HepG2 (cell line): Measurements from ENCODE around the gene IL3. TPM values are rescaled to one million over a fixed set of nuclear protein-coding genes. Genes with fewer than 3 reads are reported as not detected.

Source experiments
- ATAC-seq: fragments of 200-7000 bp; cut with Tn5 transposase; 3 replicates; pipeline ENCODE4 v1.9.1; 2020; ENCODE audit warnings: mild to moderate bottlenecking, moderate library complexity
- BruUV-seq: library from RNA; stranded (reverse); fragments of 400-500 nt; replicated peaks from 2 replicates; lab custom pipeline; 2021; lab: Mats Ljungman, UMichigan
- CTCF ChIA-PET: fragments of 300-600 bp; formaldehyde crosslinking; extraction: SDS; loops from one replicate; lab custom pipeline; 2021; ENCODE audit warnings: low total read pairs, inconsistent platforms, low intra/inter-chr PET ratio; lab: Yijun Ruan, JAX
- POLR2A ChIA-PET: fragments of 350-600 bp; sonication (Branson Sonifier 250); formaldehyde crosslinking; loops from one replicate; lab custom pipeline; 2020; ENCODE audit warnings: antibody characterized with exemption, inconsistent platforms; lab: Yijun Ruan, JAX
- DNase-seq: peaks from one replicate; pipeline ENCODE4 v3.0.0-alpha.2; 2015; ENCODE audit warnings: low spot score
- FAIRE-seq: peaks from 3 replicates; lab custom pipeline; 2011; peaks lifted over from hg19 to GRCh38; lab: Jason Lieb, UNC
- H2AFZ ChIP-seq: one replicate; pipeline ENCODE4 v1.6.1; 2011; ENCODE audit warnings: low read length, inconsistent platforms
- H3K27ac ChIP-seq: fragments of 300-600 bp; 3 replicates; pipeline ENCODE4 v1.8.0; 2011; ENCODE audit warnings: mixed run types, mild to moderate bottlenecking, mixed read lengths, low read length, inconsistent platforms; ENCODE audit not compliant: insufficient read depth; ENCODE audit errors: extremely low read length
- H3K27me3 ChIP-seq, 2 experiments: fragments of 200-600 bp in 1 of 2; 2 replicates in 1 of 2; 3 replicates in 1 of 2; pipeline versions ENCODE4 v1.6.0 to v1.8.0; 2011; ENCODE audit warnings: low read length in 2 of 2, mild to moderate bottlenecking in 2 of 2, moderate library complexity in 2 of 2, inconsistent platforms in 1 of 2; ENCODE audit not compliant: insufficient read depth in 2 of 2, control insufficient read depth in 1 of 2
- H3K36me3 ChIP-seq, 2 experiments: fragments of 200-600 bp in 1 of 2; replicated peaks in 1 of 2; 2 replicates in 1 of 2; 3 replicates in 1 of 2; pipeline versions ENCODE4 v1.5.1 to v1.8.0; 2011; ENCODE audit warnings: low read length in 2 of 2, inconsistent platforms in 1 of 2; ENCODE audit not compliant: insufficient read depth in 2 of 2, control insufficient read depth in 1 of 2
- H3K4me1 ChIP-seq: 2 replicates; pipeline ENCODE4 v1.5.1; 2012; ENCODE audit warnings: low read length, inconsistent platforms; ENCODE audit not compliant: insufficient read depth
- H3K4me2 ChIP-seq: 2 replicates; pipeline ENCODE4 v1.6.0; 2011; ENCODE audit warnings: low read depth, low read length, inconsistent platforms
- H3K4me3 ChIP-seq, 3 experiments: fragments of 200-600 bp in 1 of 3; sonication (generic), shearing (Covaris generic) in 1 of 3; replicated peaks in 1 of 3; 2 replicates each; pipeline ENCODE4 v1.5.1; 2011 to 2016; ENCODE audit warnings: low read length in 3 of 3, inconsistent platforms in 2 of 3, low read depth in 2 of 3, mild to moderate bottlenecking in 2 of 3, control low read depth in 1 of 3, mixed read lengths in 1 of 3; ENCODE audit not compliant: insufficient read depth in 1 of 3
- H3K79me2 ChIP-seq: one replicate; pipeline ENCODE4 v1.6.1; 2011; ENCODE audit warnings: low read length, inconsistent platforms; ENCODE audit not compliant: insufficient read depth
- H3K9ac ChIP-seq: 2 replicates; pipeline ENCODE4 v1.6.0; 2011; ENCODE audit warnings: mild to moderate bottlenecking, low read depth, low read length, inconsistent platforms; ENCODE audit not compliant: insufficient read depth
- H3K9me3 ChIP-seq: 2 replicates; pipeline ENCODE4 v1.5.1; 2012; ENCODE audit warnings: mild to moderate bottlenecking, low read length
- H4K20me1 ChIP-seq: 2 replicates; pipeline ENCODE4 v1.6.0; 2011; ENCODE audit warnings: inconsistent platforms, mild to moderate bottlenecking, low read length, moderate library complexity; ENCODE audit not compliant: insufficient read depth
- CBX1 ChIP-seq: IDR thresholded peaks from one replicate; pipeline ENCODE4 v1.6.1; 2016; ENCODE audit warnings: antibody characterized with exemption, low read depth
- HHEX ChIP-seq: IDR thresholded peaks from 2 replicates; pipeline ENCODE4 v1.6.1; 2016; ENCODE audit warnings: control low read depth
- JUN ChIP-seq: sonication (generic); formaldehyde crosslinking; IDR thresholded peaks from 2 replicates; pipeline ENCODE4 v1.4.0; 2020; ENCODE audit warnings: mild to moderate bottlenecking, missing genetic modification reagents
- MZF1 ChIP-seq: sonication (generic); formaldehyde crosslinking; IDR thresholded peaks from 2 replicates; pipeline ENCODE4 v1.8.1; 2023; ENCODE audit warnings: mild to moderate bottlenecking, missing genetic modification reagents, borderline replicate concordance
- NFYC ChIP-seq: IDR thresholded peaks from 2 replicates; pipeline ENCODE4 v1.6.1; 2016; ENCODE audit warnings: missing genetic modification reagents, missing compliant biosample characterization
- RAD21 ChIP-seq: fragments of 450-650 bp; formaldehyde crosslinking; IDR thresholded peaks from 2 replicates; pipeline ENCODE4 v1.5.0; 2020; ENCODE audit warnings: mild to moderate bottlenecking
- RFX3 ChIP-seq: IDR thresholded peaks from 2 replicates; pipeline ENCODE4 v1.6.1; 2016; ENCODE audit warnings: missing biosample characterization, missing genetic modification reagents
- SP2 ChIP-seq: sonication (generic); formaldehyde crosslinking; IDR thresholded peaks from 2 replicates; pipeline ENCODE4 v1.5.1; 2020; ENCODE audit warnings: mild to moderate bottlenecking, missing genetic modification reagents
- ZNF274 ChIP-seq: sonication (generic); formaldehyde crosslinking; IDR thresholded peaks from 2 replicates; pipeline ENCODE4 v1.5.1; 2020; ENCODE audit warnings: mild to moderate bottlenecking, missing genetic modification reagents
- ZNF431 ChIP-seq: sonication (generic); formaldehyde crosslinking; IDR thresholded peaks from 2 replicates; pipeline ENCODE4 v1.9.0; 2022; ENCODE audit warnings: missing genetic modification reagents, low read depth, mild to moderate bottlenecking, borderline replicate concordance
- WGBS: methylation state at CpG from one replicate; pipeline ENCODE4 v1.1.6; 2017; ENCODE audit warnings: low lambda C conversion rate; 5-methylcytosine and 5-hydroxymethylcytosine counted together
- in situ Hi-C: cut with HindIII; loops from 2 replicates; pipeline ENCODE4 v1.10.0; 2017; ENCODE audit warnings: low pct_unique_long_range_greater_than_20kb; ENCODE audit not compliant: extremely low pct_ligation_motif_present
- intact Hi-C: fragments of 100-400 bp; cut with micrococcal nuclease; formaldehyde crosslinking; loops from one replicate; pipeline ENCODE4 v1.10.0; 2022; ENCODE audit not compliant: unreplicated experiment
- polyA plus RNA-seq, 8 experiments: library from polyadenylated mRNA; depleted of rRNA in 3 of 8; stranded (reverse) in 7 of 8; unstranded in 1 of 8; fragments of >200 nt; fragmentation: Illumina TruSeq in 4 of 8; extraction: Trizol in 4 of 8; gene quantifications; 2 replicates each; pipeline versions ENCODE4 v1.2.1 to v1.2.3, GENCODE V29; 2011 to 2016; ENCODE audit warnings: low read depth in 4 of 8, missing spikeins in 1 of 8, mixed read lengths in 1 of 8; ENCODE audit not compliant: insufficient read depth in 1 of 8
- total RNA-seq, 5 experiments: library from RNA; depleted of rRNA; stranded (reverse); fragments of >200 nt; fragmentation: Illumina TruSeq; extraction: Trizol; gene quantifications; 2 replicates each; pipeline ENCODE4 v1.2.3, GENCODE V29; 2016; ENCODE audit warnings: low read depth in 1 of 5
- TF ChIP-seq, protein P1 (sequence below): sonication (generic); formaldehyde crosslinking; IDR thresholded peaks from 2 replicates; pipeline ENCODE4 v1.4.0; 2020; ENCODE audit warnings: missing genetic modification reagents
- TF ChIP-seq, protein P2 (sequence below): IDR thresholded peaks from 2 replicates; pipeline ENCODE4 v1.6.1; 2012; ENCODE audit warnings: low read depth, low read length, improper control_type of control experiment
- TF ChIP-seq, protein P3 (sequence below), 2 experiments: fragments of 450-650 bp in 1 of 2; sonication (generic) in 1 of 2; formaldehyde crosslinking in 1 of 2; IDR thresholded peaks; 2 replicates each; pipeline versions ENCODE4 v1.6.1 to v1.8.0; 2016 to 2022; ENCODE audit warnings: antibody characterized with exemption in 1 of 2, mild to moderate bottlenecking in 1 of 2, missing genetic modification reagents in 1 of 2

Gene IL3
- total and polyA plus RNA-seq, 2 of the 13 experiments (the other 11 are each of a cell fraction or from before 2014, with no cell fraction given) = not detected

DNA sequence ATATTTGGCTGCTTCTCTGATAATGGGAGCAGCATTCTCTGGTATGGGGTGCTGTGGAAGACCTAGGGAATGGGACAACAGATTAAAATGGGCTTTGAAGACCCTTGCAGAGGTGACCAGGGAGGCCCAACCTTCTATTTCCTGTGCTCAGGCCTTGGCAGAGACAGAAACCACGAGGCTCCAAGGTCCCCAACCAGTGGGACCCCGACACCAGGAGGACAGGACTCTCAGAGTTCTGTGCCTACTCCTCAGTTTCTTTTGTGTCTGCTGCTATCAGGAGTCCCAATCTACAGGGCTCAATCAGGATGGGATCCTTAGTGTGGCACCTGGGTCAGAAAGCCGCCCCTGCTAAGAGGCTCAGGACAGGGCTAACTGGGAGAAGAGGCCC lies 42.5 kb downstream of the IL3 start:
- Histone ChIP-seq H3K4me2 (no peak overlapping the region), H3K27ac (no peak overlapping the region), H3K36me3 (no peaks in the 10 kb centered on the region), H4K20me1 (no peaks in the 10 kb centered on the region), H3K4me1 (peaks cover 8% of the 10 kb centered on the region; the same call in 1 of the 2 replicates), H3K9me3 (no peaks in the 10 kb centered on the region), H3K4me3 (no peak overlapping the region), H3K9ac (no peak overlapping the region), H3K27me3 (no peaks in the 10 kb centered on the region; a peak in 1 of 5 replicates), H3K79me2 (no peaks in the 10 kb centered on the region), H2AFZ (no peak overlapping the region)
- no peak for TF ChIP-seq RFX3 (CRISPR knock-in tag)
- TF ChIP-seq RAD21 (CRISPR knock-in tag) = no peak
- no peak for TF ChIP-seq JUN
- TF ChIP-seq, protein P1, sequence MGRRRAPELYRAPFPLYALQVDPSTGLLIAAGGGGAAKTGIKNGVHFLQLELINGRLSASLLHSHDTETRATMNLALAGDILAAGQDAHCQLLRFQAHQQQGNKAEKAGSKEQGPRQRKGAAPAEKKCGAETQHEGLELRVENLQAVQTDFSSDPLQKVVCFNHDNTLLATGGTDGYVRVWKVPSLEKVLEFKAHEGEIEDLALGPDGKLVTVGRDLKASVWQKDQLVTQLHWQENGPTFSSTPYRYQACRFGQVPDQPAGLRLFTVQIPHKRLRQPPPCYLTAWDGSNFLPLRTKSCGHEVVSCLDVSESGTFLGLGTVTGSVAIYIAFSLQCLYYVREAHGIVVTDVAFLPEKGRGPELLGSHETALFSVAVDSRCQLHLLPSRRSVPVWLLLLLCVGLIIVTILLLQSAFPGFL (CRISPR knock-in tag) = no peak
- no peak for TF ChIP-seq ZNF431 (CRISPR knock-in tag)
- TF ChIP-seq CBX1 = no peak
- TF ChIP-seq ZNF274 (CRISPR knock-in tag) = no peak
- no peak for TF ChIP-seq HHEX
- no peak for TF ChIP-seq SP2
- no peak for TF ChIP-seq MZF1 (CRISPR knock-in tag)
- TF ChIP-seq NFYC (CRISPR knock-in tag) = no peak
- TF ChIP-seq, protein P2, sequence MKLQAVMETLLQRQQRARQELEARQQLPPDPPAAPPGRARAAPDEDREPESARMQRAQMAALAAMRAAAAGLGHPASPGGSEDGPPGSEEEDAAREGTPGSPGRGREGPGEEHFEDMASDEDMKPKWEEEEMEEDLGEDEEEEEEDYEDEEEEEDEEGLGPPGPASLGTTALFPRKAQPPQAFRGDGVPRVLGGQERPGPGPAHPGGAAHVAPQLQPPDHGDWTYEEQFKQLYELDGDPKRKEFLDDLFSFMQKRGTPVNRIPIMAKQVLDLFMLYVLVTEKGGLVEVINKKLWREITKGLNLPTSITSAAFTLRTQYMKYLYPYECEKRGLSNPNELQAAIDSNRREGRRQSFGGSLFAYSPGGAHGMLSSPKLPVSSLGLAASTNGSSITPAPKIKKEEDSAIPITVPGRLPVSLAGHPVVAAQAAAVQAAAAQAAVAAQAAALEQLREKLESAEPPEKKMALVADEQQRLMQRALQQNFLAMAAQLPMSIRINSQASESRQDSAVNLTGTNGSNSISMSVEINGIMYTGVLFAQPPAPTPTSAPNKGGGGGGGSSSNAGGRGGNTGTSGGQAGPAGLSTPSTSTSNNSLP = no peak
- TF ChIP-seq, protein P3, sequence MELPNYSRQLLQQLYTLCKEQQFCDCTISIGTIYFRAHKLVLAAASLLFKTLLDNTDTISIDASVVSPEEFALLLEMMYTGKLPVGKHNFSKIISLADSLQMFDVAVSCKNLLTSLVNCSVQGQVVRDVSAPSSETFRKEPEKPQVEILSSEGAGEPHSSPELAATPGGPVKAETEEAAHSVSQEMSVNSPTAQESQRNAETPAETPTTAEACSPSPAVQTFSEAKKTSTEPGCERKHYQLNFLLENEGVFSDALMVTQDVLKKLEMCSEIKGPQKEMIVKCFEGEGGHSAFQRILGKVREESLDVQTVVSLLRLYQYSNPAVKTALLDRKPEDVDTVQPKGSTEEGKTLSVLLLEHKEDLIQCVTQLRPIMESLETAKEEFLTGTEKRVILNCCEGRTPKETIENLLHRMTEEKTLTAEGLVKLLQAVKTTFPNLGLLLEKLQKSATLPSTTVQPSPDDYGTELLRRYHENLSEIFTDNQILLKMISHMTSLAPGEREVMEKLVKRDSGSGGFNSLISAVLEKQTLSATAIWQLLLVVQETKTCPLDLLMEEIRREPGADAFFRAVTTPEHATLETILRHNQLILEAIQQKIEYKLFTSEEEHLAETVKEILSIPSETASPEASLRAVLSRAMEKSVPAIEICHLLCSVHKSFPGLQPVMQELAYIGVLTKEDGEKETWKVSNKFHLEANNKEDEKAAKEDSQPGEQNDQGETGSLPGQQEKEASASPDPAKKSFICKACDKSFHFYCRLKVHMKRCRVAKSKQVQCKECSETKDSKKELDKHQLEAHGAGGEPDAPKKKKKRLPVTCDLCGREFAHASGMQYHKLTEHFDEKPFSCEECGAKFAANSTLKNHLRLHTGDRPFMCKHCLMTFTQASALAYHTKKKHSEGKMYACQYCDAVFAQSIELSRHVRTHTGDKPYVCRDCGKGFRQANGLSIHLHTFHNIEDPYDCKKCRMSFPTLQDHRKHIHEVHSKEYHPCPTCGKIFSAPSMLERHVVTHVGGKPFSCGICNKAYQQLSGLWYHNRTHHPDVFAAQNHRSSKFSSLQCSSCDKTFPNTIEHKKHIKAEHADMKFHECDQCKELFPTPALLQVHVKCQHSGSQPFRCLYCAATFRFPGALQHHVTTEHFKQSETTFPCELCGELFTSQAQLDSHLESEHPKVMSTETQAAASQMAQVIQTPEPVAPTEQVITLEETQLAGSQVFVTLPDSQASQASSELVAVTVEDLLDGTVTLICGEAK (IDR thresholded peaks at IDR 0.05) = no peak
- TF ChIP-seq, protein P3 (CRISPR knock-in tag; IDR thresholded peaks at IDR 0.05) = no peak
- intact Hi-C loops (no loop called here), in situ Hi-C loops (no loop called here)
- no peak for FAIRE-seq
- POLR2A ChIA-PET = no interaction called here
- no peak for DNase-seq
- WGBS = 0% methylated on average over 2 of the region's 3 CpGs
- ATAC-seq = no peak; the same call in 2 of the 3 replicates
- CTCF ChIA-PET = no interaction called here
- BruUV-seq = no TSS peak
